HG02970 (cell line): ENCODE measurements around the gene SHISA6.

ENCODE experiments used
- ATAC-seq: cut with Tn5 transposase; IDR thresholded peaks from one replicate; pipeline ENCODE4 v1.9.1; 2021; ENCODE audit warnings: mild to moderate bottlenecking, moderate library complexity, moderate number of reproducible peaks; ENCODE audit not compliant: unreplicated experiment, low FRiP score

The SHISA6 gene

GRCh38 chr17:11561702-11562101, 320.7 kb downstream of the SHISA6 start:
- no peak for ATAC-seq

- ATAC-seq = no peak
These were observed 323.8 kb downstream of the SHISA6 start for GRCh38 chr17:11564589-11565380.

GRCh38 chr17:11565591-11565990, 324.6 kb downstream of the SHISA6 start:
- no peak for ATAC-seq

- ATAC-seq = no peak
These were observed 338.0 kb downstream of the SHISA6 start for GRCh38 chr17:11578998-11579397.

- no peak for ATAC-seq
These were observed 339.7 kb downstream of the SHISA6 start for GRCh38 chr17:11580677-11581076.

GRCh38 chr17:11582217-11582616, 341.2 kb downstream of the SHISA6 start:
- ATAC-seq = no peak

GRCh38 chr17:11583306-11583992, 342.4 kb downstream of the SHISA6 start:
- no peak for ATAC-seq

GRCh38 chr17:11589716-11590115, 348.7 kb downstream of the SHISA6 start:
- ATAC-seq = no peak

- ATAC-seq = no peak
These were observed 357.5 kb downstream of the SHISA6 start, which contains the start of gene DNAH9 for GRCh38 chr17:11598274-11599221. Gene DNAH9, plus strand, starts transcription at chr17:11598470. Its CDS starts 29 bp downstream, at chr17:11598499.

- ATAC-seq = no peak
These were observed 360.6 kb downstream of the SHISA6 start for GRCh38 chr17:11601661-11602060.

- no peak for ATAC-seq
These were observed 367.4 kb downstream of the SHISA6 start for GRCh38 chr17:11608396-11608795.

GRCh38 chr17:11610999-11611566, 370.1 kb downstream of the SHISA6 start:
- no peak for ATAC-seq

GRCh38 chr17:11612956-11613355, 371.9 kb downstream of the SHISA6 start:
- no peak for ATAC-seq
